ENCODE results near the gene ARSJ.

ARSJ gene

GRCh38 chr4:113908829-113909228, 70.6 kb downstream of the ARSJ start:
- Histone ChIP-seq H3K4me1 (ENCODE audit: control insufficient read depth, insufficient read depth, low read length) (no peaks in the 10 kb centered on the region), H3K9me3 (ENCODE audit: control insufficient read depth, low read length) (no peaks in the 10 kb centered on the region), H3K4me3 (ENCODE audit: low read length) (no peak overlapping the region), H3K27me3 (ENCODE audit: control insufficient read depth, insufficient read depth, low read length) (no peaks in the 10 kb centered on the region), H3K36me3 (ENCODE audit: control insufficient read depth, insufficient read depth, low read length) (no peaks in the 10 kb centered on the region), H3K9ac (ENCODE audit: low read length) (no peak overlapping the region)

GRCh38 chr4:113907559-113907958, 71.9 kb downstream of the ARSJ start:
- Histone ChIP-seq H3K9me3 (ENCODE audit: control insufficient read depth, low read length) (no peaks in the 10 kb centered on the region), H3K36me3 (ENCODE audit: control insufficient read depth, insufficient read depth, low read length) (no peaks in the 10 kb centered on the region), H3K9ac (ENCODE audit: low read length) (no peak overlapping the region), H3K4me3 (ENCODE audit: low read length) (no peak overlapping the region), H3K4me1 (ENCODE audit: control insufficient read depth, insufficient read depth, low read length) (peaks cover 8% of the 10 kb centered on the region), H3K27me3 (ENCODE audit: control insufficient read depth, insufficient read depth, low read length) (no peaks in the 10 kb centered on the region)

- no peak overlapping the region for H3K4me3 ChIP-seq (ENCODE audit: low read length)
Observed at GRCh38 chr4:113905301-113905700, 74.1 kb downstream of the ARSJ start.

GRCh38 chr4:113904877-113905276, 74.6 kb downstream of the ARSJ start:
- no peaks in the 10 kb centered on the region for H3K36me3 ChIP-seq (ENCODE audit: control insufficient read depth, insufficient read depth, low read length)
- no peaks in the 10 kb centered on the region for H3K9me3 ChIP-seq (ENCODE audit: control insufficient read depth, low read length)
- H3K27me3 ChIP-seq (ENCODE audit: control insufficient read depth, insufficient read depth, low read length): no peaks in the 10 kb centered on the region

More at GRCh38 chr4:113905301-113905700, 74.1 kb downstream of the ARSJ start:
- H3K4me1 ChIP-seq (ENCODE audit: control insufficient read depth, insufficient read depth, low read length): peaks cover 14% of the 10 kb centered on the region
- no peaks in the 10 kb centered on the region for H3K9me3 ChIP-seq (ENCODE audit: control insufficient read depth, low read length)
- no peaks in the 10 kb centered on the region for H3K36me3 ChIP-seq (ENCODE audit: control insufficient read depth, insufficient read depth, low read length)
- H3K27me3 ChIP-seq (ENCODE audit: control insufficient read depth, insufficient read depth, low read length): no peaks in the 10 kb centered on the region
- no peak overlapping the region for H3K9ac ChIP-seq (ENCODE audit: low read length)

GRCh38 chr4:113901994-113902787, 77.3 kb downstream of the ARSJ start:
- Histone ChIP-seq H3K9me3 (ENCODE audit: control insufficient read depth, low read length) (no peaks in the 10 kb centered on the region), H3K27me3 (ENCODE audit: control insufficient read depth, insufficient read depth, low read length) (no peaks in the 10 kb centered on the region), H3K9ac (ENCODE audit: low read length) (peak overlapping the region; percentile 20), H3K36me3 (ENCODE audit: control insufficient read depth, insufficient read depth, low read length) (no peaks in the 10 kb centered on the region), H3K4me1 (ENCODE audit: control insufficient read depth, insufficient read depth, low read length) (peaks cover 14% of the 10 kb centered on the region), H3K4me3 (ENCODE audit: low read length) (no peak overlapping the region)

More at GRCh38 chr4:113904877-113905276, 74.6 kb downstream of the ARSJ start:
- Histone ChIP-seq H3K9ac (ENCODE audit: low read length) (no peak overlapping the region), H3K4me1 (ENCODE audit: control insufficient read depth, insufficient read depth, low read length) (peaks cover 14% of the 10 kb centered on the region), H3K4me3 (ENCODE audit: low read length) (no peak overlapping the region)

GRCh38 chr4:113899271-113900070, 80.0 kb downstream of the ARSJ start:
- H3K36me3 ChIP-seq (ENCODE audit: control insufficient read depth, insufficient read depth, low read length): no peaks in the 10 kb centered on the region
- H3K9ac ChIP-seq (ENCODE audit: low read length): no peak overlapping the region
- H3K27me3 ChIP-seq (ENCODE audit: control insufficient read depth, insufficient read depth, low read length): no peaks in the 10 kb centered on the region
- H3K4me3 ChIP-seq (ENCODE audit: low read length): no peak overlapping the region
- peaks cover 14% of the 10 kb centered on the region for H3K4me1 ChIP-seq (ENCODE audit: control insufficient read depth, insufficient read depth, low read length)
- H3K9me3 ChIP-seq (ENCODE audit: control insufficient read depth, low read length): no peaks in the 10 kb centered on the region

- H3K4me1 ChIP-seq (ENCODE audit: control insufficient read depth, insufficient read depth, low read length): no peaks in the 10 kb centered on the region
- H3K9me3 ChIP-seq (ENCODE audit: control insufficient read depth, low read length): no peaks in the 10 kb centered on the region
- H3K27me3 ChIP-seq (ENCODE audit: control insufficient read depth, insufficient read depth, low read length): no peaks in the 10 kb centered on the region
- no peak overlapping the region for H3K4me3 ChIP-seq (ENCODE audit: low read length)
- H3K9ac ChIP-seq (ENCODE audit: low read length): no peak overlapping the region
- H3K36me3 ChIP-seq (ENCODE audit: control insufficient read depth, insufficient read depth, low read length): no peaks in the 10 kb centered on the region
Observed at GRCh38 chr4:113893546-113893945, 85.9 kb downstream of the ARSJ start.

- no peaks in the 10 kb centered on the region for H3K36me3 ChIP-seq (ENCODE audit: control insufficient read depth, insufficient read depth, low read length)
- no peak overlapping the region for H3K4me3 ChIP-seq (ENCODE audit: low read length)
- no peaks in the 10 kb centered on the region for H3K27me3 ChIP-seq (ENCODE audit: control insufficient read depth, insufficient read depth, low read length)
- no peaks in the 10 kb centered on the region for H3K4me1 ChIP-seq (ENCODE audit: control insufficient read depth, insufficient read depth, low read length)
- H3K9me3 ChIP-seq (ENCODE audit: control insufficient read depth, low read length): no peaks in the 10 kb centered on the region
- no peak overlapping the region for H3K9ac ChIP-seq (ENCODE audit: low read length)
Observed at GRCh38 chr4:113888006-113888405, 91.4 kb downstream of the ARSJ start.

- Histone ChIP-seq H3K9me3 (ENCODE audit: control insufficient read depth, low read length) (no peaks in the 10 kb centered on the region), H3K27me3 (ENCODE audit: control insufficient read depth, insufficient read depth, low read length) (no peaks in the 10 kb centered on the region), H3K36me3 (ENCODE audit: control insufficient read depth, insufficient read depth, low read length) (no peaks in the 10 kb centered on the region), H3K4me1 (ENCODE audit: control insufficient read depth, insufficient read depth, low read length) (no peaks in the 10 kb centered on the region), H3K4me3 (ENCODE audit: low read length) (no peak overlapping the region), H3K9ac (ENCODE audit: low read length) (no peak overlapping the region)
Observed at GRCh38 chr4:113885291-113885690, 94.2 kb downstream of the ARSJ start.

- H3K9me3 ChIP-seq (ENCODE audit: control insufficient read depth, low read length): no peaks in the 10 kb centered on the region
- no peaks in the 10 kb centered on the region for H3K36me3 ChIP-seq (ENCODE audit: control insufficient read depth, insufficient read depth, low read length)
- no peak overlapping the region for H3K9ac ChIP-seq (ENCODE audit: low read length)
- no peaks in the 10 kb centered on the region for H3K27me3 ChIP-seq (ENCODE audit: control insufficient read depth, insufficient read depth, low read length)
- no peaks in the 10 kb centered on the region for H3K4me1 ChIP-seq (ENCODE audit: control insufficient read depth, insufficient read depth, low read length)
- no peak overlapping the region for H3K4me3 ChIP-seq (ENCODE audit: low read length)
Observed at GRCh38 chr4:113884655-113885054, 94.8 kb downstream of the ARSJ start.

- H3K27me3 ChIP-seq (ENCODE audit: control insufficient read depth, insufficient read depth, low read length): no peaks in the 10 kb centered on the region
Observed at GRCh38 chr4:113882668-113883067, 96.8 kb downstream of the ARSJ start.

GRCh38 chr4:113881256-113881655, 98.2 kb downstream of the ARSJ start:
- H3K9ac ChIP-seq (ENCODE audit: low read length): no peak overlapping the region
- H3K27me3 ChIP-seq (ENCODE audit: control insufficient read depth, insufficient read depth, low read length): no peaks in the 10 kb centered on the region
- H3K4me1 ChIP-seq (ENCODE audit: control insufficient read depth, insufficient read depth, low read length): no peaks in the 10 kb centered on the region
- no peaks in the 10 kb centered on the region for H3K9me3 ChIP-seq (ENCODE audit: control insufficient read depth, low read length)
- H3K4me3 ChIP-seq (ENCODE audit: low read length): no peak overlapping the region
- H3K36me3 ChIP-seq (ENCODE audit: control insufficient read depth, insufficient read depth, low read length): no peaks in the 10 kb centered on the region

More at GRCh38 chr4:113882668-113883067, 96.8 kb downstream of the ARSJ start:
- no peaks in the 10 kb centered on the region for H3K36me3 ChIP-seq (ENCODE audit: control insufficient read depth, insufficient read depth, low read length)
- H3K9me3 ChIP-seq (ENCODE audit: control insufficient read depth, low read length): no peaks in the 10 kb centered on the region
- no peaks in the 10 kb centered on the region for H3K4me1 ChIP-seq (ENCODE audit: control insufficient read depth, insufficient read depth, low read length)
- no peak overlapping the region for H3K4me3 ChIP-seq (ENCODE audit: low read length)
- no peak overlapping the region for H3K9ac ChIP-seq (ENCODE audit: low read length)
